ENCODE results near the gene TTN. TPM values are rescaled to one million over a fixed set of nuclear protein-coding genes. Genes with fewer than 3 reads are reported as not detected.

TTN gene
- total RNA-seq, 1 donor from 2014 or later, result not detected

DNA sequence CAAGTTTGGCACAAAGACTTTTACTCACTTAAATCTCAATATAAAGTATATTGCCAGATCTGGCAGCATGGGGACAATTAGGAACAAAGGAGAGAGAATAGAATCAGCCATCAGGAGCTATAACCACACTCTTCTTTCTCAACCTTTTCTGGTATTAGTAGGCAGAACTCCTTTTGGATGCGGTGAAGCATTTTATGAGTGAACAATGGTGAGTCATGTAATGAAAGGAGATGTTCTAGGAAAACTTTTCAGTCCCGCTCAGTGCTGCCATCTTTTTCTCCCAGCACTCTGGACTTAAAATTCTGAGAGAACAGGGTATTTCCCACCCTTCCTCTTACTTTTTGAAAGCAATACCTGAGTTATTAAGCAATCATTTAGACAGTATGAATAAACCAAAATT lies 294.7 kb downstream of the TTN start:
- DNase-seq (ENCODE audit: low spot score), result no peak

DNA sequence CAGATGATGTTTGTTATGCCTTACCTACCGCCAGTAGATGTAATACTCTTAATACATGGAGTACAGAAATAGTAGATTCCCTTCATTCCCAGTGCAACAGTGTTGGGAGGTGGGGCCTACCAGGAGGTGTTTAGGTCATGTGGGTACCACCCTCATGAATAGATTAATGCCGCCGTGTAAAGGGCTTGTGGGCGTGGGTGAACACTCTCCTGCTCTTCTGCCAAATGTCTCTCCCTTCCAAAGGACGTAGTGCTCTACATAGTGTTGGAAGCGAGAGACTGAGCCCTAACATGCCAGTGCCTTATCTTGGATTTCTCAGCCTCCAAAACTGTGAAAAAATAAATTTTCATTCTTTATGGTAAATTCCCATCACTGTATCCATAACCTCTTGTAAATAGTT lies 296.8 kb downstream of the TTN start:
- peaks cover 2% of the 10 kb centered on the region for H3K4me1 Mint-ChIP-seq (ENCODE audit: low read depth)
- no peak overlapping the region for H3K4me3 Mint-ChIP-seq (ENCODE audit: unreplicated experiment)
- no peaks in the 10 kb centered on the region for H3K9me3 Mint-ChIP-seq (ENCODE audit: low read depth)
- no peaks in the 10 kb centered on the region for H3K27me3 Mint-ChIP-seq (ENCODE audit: low read depth)
- no peak overlapping the region for H3K27ac Mint-ChIP-seq (ENCODE audit: unreplicated experiment)
- H3K36me3 Mint-ChIP-seq (ENCODE audit: low read depth), result peaks cover 10% of the 10 kb centered on the region
- no peak for DNase-seq (ENCODE audit: low spot score)
- TF ChIP-seq, protein P1, sequence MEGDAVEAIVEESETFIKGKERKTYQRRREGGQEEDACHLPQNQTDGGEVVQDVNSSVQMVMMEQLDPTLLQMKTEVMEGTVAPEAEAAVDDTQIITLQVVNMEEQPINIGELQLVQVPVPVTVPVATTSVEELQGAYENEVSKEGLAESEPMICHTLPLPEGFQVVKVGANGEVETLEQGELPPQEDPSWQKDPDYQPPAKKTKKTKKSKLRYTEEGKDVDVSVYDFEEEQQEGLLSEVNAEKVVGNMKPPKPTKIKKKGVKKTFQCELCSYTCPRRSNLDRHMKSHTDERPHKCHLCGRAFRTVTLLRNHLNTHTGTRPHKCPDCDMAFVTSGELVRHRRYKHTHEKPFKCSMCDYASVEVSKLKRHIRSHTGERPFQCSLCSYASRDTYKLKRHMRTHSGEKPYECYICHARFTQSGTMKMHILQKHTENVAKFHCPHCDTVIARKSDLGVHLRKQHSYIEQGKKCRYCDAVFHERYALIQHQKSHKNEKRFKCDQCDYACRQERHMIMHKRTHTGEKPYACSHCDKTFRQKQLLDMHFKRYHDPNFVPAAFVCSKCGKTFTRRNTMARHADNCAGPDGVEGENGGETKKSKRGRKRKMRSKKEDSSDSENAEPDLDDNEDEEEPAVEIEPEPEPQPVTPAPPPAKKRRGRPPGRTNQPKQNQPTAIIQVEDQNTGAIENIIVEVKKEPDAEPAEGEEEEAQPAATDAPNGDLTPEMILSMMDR (IDR thresholded peaks at IDR 0.05), result no peak

More for the DNA sequence above, 294.7 kb downstream of the TTN start:
- Mint-ChIP-seq H3K27ac (ENCODE audit: unreplicated experiment) (no peak overlapping the region), H3K4me3 (ENCODE audit: unreplicated experiment) (no peak overlapping the region), H3K9me3 (ENCODE audit: low read depth) (no peaks in the 10 kb centered on the region), H3K36me3 (ENCODE audit: low read depth) (peaks cover 8% of the 10 kb centered on the region), H3K4me1 (ENCODE audit: low read depth) (peaks cover 2% of the 10 kb centered on the region), H3K27me3 (ENCODE audit: low read depth) (no peaks in the 10 kb centered on the region)
- TF ChIP-seq, protein P1 (IDR thresholded peaks at IDR 0.05), result no peak

- Mint-ChIP-seq H3K36me3 (ENCODE audit: low read depth) (peaks cover 10% of the 10 kb centered on the region), H3K27ac (ENCODE audit: unreplicated experiment) (no peak overlapping the region), H3K4me3 (ENCODE audit: unreplicated experiment) (no peak overlapping the region), H3K27me3 (ENCODE audit: low read depth) (no peaks in the 10 kb centered on the region), H3K4me1 (ENCODE audit: low read depth) (peaks cover 2% of the 10 kb centered on the region), H3K9me3 (ENCODE audit: low read depth) (no peaks in the 10 kb centered on the region)
- TF ChIP-seq, protein P1 (IDR thresholded peaks at IDR 0.05), result no peak
- no peak for DNase-seq (ENCODE audit: low spot score)
These were observed 298.6 kb downstream of the TTN start for GRCh38 chr2:178508646-178509045.

GRCh38 chr2:178506949-178507348 lies 300.3 kb downstream of the TTN start:
- H3K27me3 Mint-ChIP-seq (ENCODE audit: low read depth), result no peaks in the 10 kb centered on the region
- H3K9me3 Mint-ChIP-seq (ENCODE audit: low read depth), result no peaks in the 10 kb centered on the region
- no peak overlapping the region for H3K27ac Mint-ChIP-seq (ENCODE audit: unreplicated experiment)
- no peaks in the 10 kb centered on the region for H3K4me1 Mint-ChIP-seq (ENCODE audit: low read depth)
- TF ChIP-seq, protein P1 (IDR thresholded peaks at IDR 0.05), result no peak
- DNase-seq (ENCODE audit: low spot score), result no peak
- peaks cover 14% of the 10 kb centered on the region for H3K36me3 Mint-ChIP-seq (ENCODE audit: low read depth)
- H3K4me3 Mint-ChIP-seq (ENCODE audit: unreplicated experiment), result no peak overlapping the region

GRCh38 chr2:178506524-178506923 lies 300.7 kb downstream of the TTN start:
- H3K9me3 Mint-ChIP-seq (ENCODE audit: low read depth), result no peaks in the 10 kb centered on the region
- H3K27me3 Mint-ChIP-seq (ENCODE audit: low read depth), result no peaks in the 10 kb centered on the region
- TF ChIP-seq, protein P1 (IDR thresholded peaks at IDR 0.05), result no peak
- no peak for DNase-seq (ENCODE audit: low spot score)
- H3K4me3 Mint-ChIP-seq (ENCODE audit: unreplicated experiment), result no peak overlapping the region
- no peak overlapping the region for H3K27ac Mint-ChIP-seq (ENCODE audit: unreplicated experiment)
- peaks cover 14% of the 10 kb centered on the region for H3K36me3 Mint-ChIP-seq (ENCODE audit: low read depth)
- H3K4me1 Mint-ChIP-seq (ENCODE audit: low read depth), result no peaks in the 10 kb centered on the region

Measured in chondrocyte (in vitro differentiated cells).